ENCODE measurements around the gene SMC1B.

GRCh38 chr22:45308957-45309421 is 104.4 kb downstream of the SMC1B start:
- TF ChIP-seq EP300 (IDR thresholded peaks at IDR 0.05) (no peak), CTCF (IDR thresholded peaks at IDR 0.05) (no peak)

Measured in gastroesophageal sphincter (tissue), 3 donors.